GM12878 (cell line): ENCODE results near the gene TOPBP1. TPM values are rescaled to one million over a fixed set of nuclear protein-coding genes. Genes with fewer than 3 reads are reported as not detected.

Experiments
- BHLHE40 ChIP-seq, 2 experiments: fragments of 450-650 bp in 1 of 2; IDR thresholded peaks; 2 replicates each; pipeline ENCODE4 v1.6.1; 2011 to 2017; ENCODE audit warnings: low read depth in 2 of 2, borderline replicate concordance in 1 of 2, improper control_type of control experiment in 1 of 2, low read length in 1 of 2, mild to moderate bottlenecking in 1 of 2
- CREM ChIP-seq: IDR thresholded peaks from 2 replicates; pipeline ENCODE4 v1.6.1; 2014; ENCODE audit warnings: antibody characterized with exemption, low read depth
- ETV6 ChIP-seq, 2 experiments: fragments of 450-650 bp in 1 of 2; IDR thresholded peaks in 1 of 2; conservative IDR thresholded peaks in 1 of 2; 2 replicates each; pipeline ENCODE4 v1.6.1; 2014; ENCODE audit warnings: antibody characterized with exemption in 1 of 2, borderline replicate concordance in 1 of 2, low read depth in 1 of 2, mild to moderate bottlenecking in 1 of 2, moderate library complexity in 1 of 2
- EZH2 ChIP-seq: IDR thresholded peaks from 2 replicates; pipeline ENCODE4 v1.6.1; 2012; ENCODE audit warnings: low read depth, mild to moderate bottlenecking, control low read depth, inconsistent platforms, low read length, borderline replicate concordance; ENCODE audit not compliant: control insufficient read depth
- FOS ChIP-seq: IDR thresholded peaks from 3 replicates; pipeline ENCODE4 v1.6.1; 2011; ENCODE audit warnings: borderline replicate concordance; ENCODE audit not compliant: insufficient read length; ENCODE audit errors: extremely low read depth
- IKZF1 ChIP-seq: fragments of 450-650 bp; conservative IDR thresholded peaks from 2 replicates; pipeline ENCODE4 v1.6.1; 2017; ENCODE audit warnings: antibody characterized with exemption, mild to moderate bottlenecking
- MEF2B ChIP-seq: fragments of 450-650 bp; IDR thresholded peaks from 2 replicates; pipeline ENCODE4 v1.6.1; 2018; ENCODE audit warnings: mild to moderate bottlenecking, moderate library complexity; ENCODE audit not compliant: partially characterized antibody, poor library complexity, severe bottlenecking
- MYC ChIP-seq: IDR thresholded peaks from 2 replicates; pipeline ENCODE4 v1.6.1; 2011; ENCODE audit warnings: mild to moderate bottlenecking, low read length, moderate library complexity, inconsistent platforms; ENCODE audit not compliant: insufficient read depth, insufficient replicate concordance, insufficient read length, severe bottlenecking
- NBN ChIP-seq: fragments of 450-650 bp; IDR thresholded peaks from 2 replicates; pipeline ENCODE4 v1.6.1; 2016
- NR2C1 ChIP-seq: fragments of 450-650 bp; IDR thresholded peaks from 2 replicates; pipeline ENCODE4 v1.6.1; 2017; ENCODE audit warnings: antibody characterized with exemption, mild to moderate bottlenecking, moderate library complexity
- NR2F1 ChIP-seq: fragments of 450-650 bp; conservative IDR thresholded peaks from 2 replicates; pipeline ENCODE4 v1.6.1; 2017; ENCODE audit warnings: mild to moderate bottlenecking
- PML ChIP-seq: IDR thresholded peaks from 2 replicates; pipeline ENCODE4 v1.6.1; 2012; ENCODE audit warnings: low read length, inconsistent platforms
- RAD51 ChIP-seq: fragments of 450-650 bp; IDR thresholded peaks from 2 replicates; pipeline ENCODE4 v1.6.1; 2016; ENCODE audit warnings: moderate library complexity, mild to moderate bottlenecking, inconsistent platforms
- RB1 ChIP-seq: fragments of 450-650 bp; formaldehyde crosslinking; IDR thresholded peaks from 2 replicates; pipeline ENCODE4 v1.6.1; 2017; ENCODE audit warnings: mild to moderate bottlenecking, borderline replicate concordance
- RELA ChIP-seq: fragments of 450-650 bp; IDR thresholded peaks from 2 replicates; pipeline ENCODE4 v1.8.0; 2014; ENCODE audit warnings: borderline replicate concordance; ENCODE audit not compliant: partially characterized antibody
- SIX5 ChIP-seq: IDR thresholded peaks from 2 replicates; pipeline ENCODE4 v1.6.1; 2011; ENCODE audit warnings: mild to moderate bottlenecking, low read depth, low read length, moderate library complexity; ENCODE audit not compliant: severe bottlenecking
- SMARCA5 ChIP-seq: fragments of 450-650 bp; IDR thresholded peaks from 2 replicates; pipeline ENCODE4 v1.6.1; 2017; ENCODE audit warnings: mild to moderate bottlenecking
- SREBF1 ChIP-seq: IDR thresholded peaks from 2 replicates; pipeline ENCODE4 v1.6.1; 2012; ENCODE audit warnings: mild to moderate bottlenecking, low read length
- STAT3 ChIP-seq: IDR thresholded peaks from 2 replicates; pipeline ENCODE4 v1.6.1; 2011; ENCODE audit warnings: low read depth, low read length, improper control_type of control experiment
- ZNF207 ChIP-seq: fragments of 450-650 bp; IDR thresholded peaks from 2 replicates; pipeline ENCODE4 v1.6.1; 2014; ENCODE audit warnings: antibody characterized with exemption, mild to moderate bottlenecking, borderline replicate concordance
- ZNF217 ChIP-seq: fragments of 450-650 bp; IDR thresholded peaks from 2 replicates; pipeline ENCODE4 v1.6.1; 2017; ENCODE audit warnings: antibody characterized with exemption, mild to moderate bottlenecking
- polyA plus RNA-seq, 11 experiments: library from polyadenylated mRNA; depleted of rRNA in 4 of 11; unstranded in 6 of 11; stranded (reverse) in 5 of 11; fragments of >200 nt; fragmentation: Nextera tagmentation in 4 of 11; fragmentation: Illumina TruSeq in 1 of 11; extraction: Ambion mirVana in 4 of 11; extraction: Trizol in 1 of 11; gene quantifications; 1 replicate in 1 of 11; 2 replicates in 10 of 11; pipeline versions ENCODE4 v1.2.1 to v1.2.3, GENCODE V29; 2011 to 2016; ENCODE audit warnings: inconsistent platforms in 2 of 11, missing spikeins in 2 of 11, low read depth in 1 of 11
- total RNA-seq, 4 experiments: library from RNA; depleted of rRNA in 3 of 4; stranded (reverse); fragments of >200 nt in 3 of 4; fragmentation: Illumina TruSeq in 1 of 4; extraction: Trizol in 1 of 4; gene quantifications; 2 replicates each; pipeline versions ENCODE4 v1.2.1 to v1.2.3, GENCODE V29; 2013 to 2021
- TF ChIP-seq, protein P1 (sequence below): fragments of 450-650 bp; formaldehyde crosslinking; IDR thresholded peaks from 2 replicates; pipeline ENCODE4 v1.4.0; 2020; ENCODE audit warnings: mild to moderate bottlenecking, moderate library complexity
- TF ChIP-seq, protein P2 (sequence below): fragments of 450-650 bp; IDR thresholded peaks from 2 replicates; pipeline ENCODE4 v1.6.1; 2017; ENCODE audit warnings: mild to moderate bottlenecking, low read depth, inconsistent platforms; ENCODE audit not compliant: poor library complexity, severe bottlenecking
- TF ChIP-seq, protein P3 (sequence below): IDR thresholded peaks from 2 replicates; pipeline ENCODE4 v1.6.1; 2011; ENCODE audit warnings: borderline replicate concordance, low read depth, mild to moderate bottlenecking, moderate library complexity, low read length; ENCODE audit not compliant: insufficient read depth, poor library complexity, severe bottlenecking

Gene TOPBP1
- total and polyA plus RNA-seq, 10 of the 15 experiments (the other 5 are each of a cell fraction or from before 2014, with no cell fraction given), result 18.3 to 99.3 (median 61.5) TPM

DNA sequence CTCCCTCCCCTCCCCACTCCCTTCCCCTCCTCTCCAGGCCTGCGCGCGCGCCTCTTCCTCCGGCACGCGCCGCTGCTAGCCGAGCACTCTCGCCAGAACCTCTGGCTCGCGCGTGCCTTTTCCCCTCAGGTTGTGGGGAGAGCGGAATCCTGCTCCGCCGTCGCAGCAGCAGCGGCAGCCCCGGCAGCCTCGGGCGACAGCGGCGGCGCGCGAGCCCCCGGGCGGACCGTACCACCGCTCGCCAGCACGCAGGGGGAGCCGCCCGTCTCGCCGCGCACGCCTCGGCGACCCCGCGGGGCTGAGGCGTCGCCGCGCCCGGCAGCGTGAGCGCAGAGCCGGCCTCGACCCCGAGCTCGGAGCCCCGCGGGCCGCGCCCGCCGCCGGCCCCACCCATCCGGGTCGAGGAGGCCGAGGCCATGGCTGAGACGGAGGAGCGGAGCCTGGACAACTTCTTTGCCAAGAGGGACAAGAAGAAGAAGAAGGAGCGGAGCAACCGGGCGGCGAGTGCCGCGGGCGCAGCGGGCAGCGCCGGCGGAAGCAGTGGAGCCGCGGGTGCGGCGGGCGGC lies 88.0 kb downstream of the TOPBP1 start, which contains the start of gene CDV3 (continued):
- no peak for TF ChIP-seq EZH2
- peak; percentile 53 for TF ChIP-seq NR2C1
- TF ChIP-seq CREM, result no peak
- TF ChIP-seq, protein P1, sequence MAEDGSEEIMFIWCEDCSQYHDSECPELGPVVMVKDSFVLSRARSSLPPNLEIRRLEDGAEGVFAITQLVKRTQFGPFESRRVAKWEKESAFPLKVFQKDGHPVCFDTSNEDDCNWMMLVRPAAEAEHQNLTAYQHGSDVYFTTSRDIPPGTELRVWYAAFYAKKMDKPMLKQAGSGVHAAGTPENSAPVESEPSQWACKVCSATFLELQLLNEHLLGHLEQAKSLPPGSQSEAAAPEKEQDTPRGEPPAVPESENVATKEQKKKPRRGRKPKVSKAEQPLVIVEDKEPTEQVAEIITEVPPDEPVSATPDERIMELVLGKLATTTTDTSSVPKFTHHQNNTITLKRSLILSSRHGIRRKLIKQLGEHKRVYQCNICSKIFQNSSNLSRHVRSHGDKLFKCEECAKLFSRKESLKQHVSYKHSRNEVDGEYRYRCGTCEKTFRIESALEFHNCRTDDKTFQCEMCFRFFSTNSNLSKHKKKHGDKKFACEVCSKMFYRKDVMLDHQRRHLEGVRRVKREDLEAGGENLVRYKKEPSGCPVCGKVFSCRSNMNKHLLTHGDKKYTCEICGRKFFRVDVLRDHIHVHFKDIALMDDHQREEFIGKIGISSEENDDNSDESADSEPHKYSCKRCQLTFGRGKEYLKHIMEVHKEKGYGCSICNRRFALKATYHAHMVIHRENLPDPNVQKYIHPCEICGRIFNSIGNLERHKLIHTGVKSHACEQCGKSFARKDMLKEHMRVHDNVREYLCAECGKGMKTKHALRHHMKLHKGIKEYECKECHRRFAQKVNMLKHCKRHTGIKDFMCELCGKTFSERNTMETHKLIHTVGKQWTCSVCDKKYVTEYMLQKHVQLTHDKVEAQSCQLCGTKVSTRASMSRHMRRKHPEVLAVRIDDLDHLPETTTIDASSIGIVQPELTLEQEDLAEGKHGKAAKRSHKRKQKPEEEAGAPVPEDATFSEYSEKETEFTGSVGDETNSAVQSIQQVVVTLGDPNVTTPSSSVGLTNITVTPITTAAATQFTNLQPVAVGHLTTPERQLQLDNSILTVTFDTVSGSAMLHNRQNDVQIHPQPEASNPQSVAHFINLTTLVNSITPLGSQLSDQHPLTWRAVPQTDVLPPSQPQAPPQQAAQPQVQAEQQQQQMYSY (CRISPR knock-in tag), result no peak
- TF ChIP-seq MEF2B, result no peak
- TF ChIP-seq SREBF1, result no peak
- TF ChIP-seq IKZF1, result peak; percentile 68; the same call in 1 of the 2 replicates
- peak; percentile 51 for TF ChIP-seq NR2F1
- TF ChIP-seq RELA, result peak; percentile 51
- TF ChIP-seq FOS, result no peak
- TF ChIP-seq NBN, result no peak
- TF ChIP-seq STAT3, result no peak
- TF ChIP-seq RB1, result peak; percentile 66; the same call in 1 of the 2 replicates
- TF ChIP-seq ZNF217, result no peak
- TF ChIP-seq PML, result 0 out of 2 replicates have a peak, but pooled peaks have one; percentile 5
- TF ChIP-seq, protein P2, sequence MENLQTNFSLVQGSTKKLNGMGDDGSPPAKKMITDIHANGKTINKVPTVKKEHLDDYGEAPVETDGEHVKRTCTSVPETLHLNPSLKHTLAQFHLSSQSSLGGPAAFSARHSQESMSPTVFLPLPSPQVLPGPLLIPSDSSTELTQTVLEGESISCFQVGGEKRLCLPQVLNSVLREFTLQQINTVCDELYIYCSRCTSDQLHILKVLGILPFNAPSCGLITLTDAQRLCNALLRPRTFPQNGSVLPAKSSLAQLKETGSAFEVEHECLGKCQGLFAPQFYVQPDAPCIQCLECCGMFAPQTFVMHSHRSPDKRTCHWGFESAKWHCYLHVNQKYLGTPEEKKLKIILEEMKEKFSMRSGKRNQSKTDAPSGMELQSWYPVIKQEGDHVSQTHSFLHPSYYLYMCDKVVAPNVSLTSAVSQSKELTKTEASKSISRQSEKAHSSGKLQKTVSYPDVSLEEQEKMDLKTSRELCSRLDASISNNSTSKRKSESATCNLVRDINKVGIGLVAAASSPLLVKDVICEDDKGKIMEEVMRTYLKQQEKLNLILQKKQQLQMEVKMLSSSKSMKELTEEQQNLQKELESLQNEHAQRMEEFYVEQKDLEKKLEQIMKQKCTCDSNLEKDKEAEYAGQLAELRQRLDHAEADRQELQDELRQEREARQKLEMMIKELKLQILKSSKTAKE, result no peak
- no peak for TF ChIP-seq MYC
- no peak for TF ChIP-seq RAD51
- TF ChIP-seq, protein P3, sequence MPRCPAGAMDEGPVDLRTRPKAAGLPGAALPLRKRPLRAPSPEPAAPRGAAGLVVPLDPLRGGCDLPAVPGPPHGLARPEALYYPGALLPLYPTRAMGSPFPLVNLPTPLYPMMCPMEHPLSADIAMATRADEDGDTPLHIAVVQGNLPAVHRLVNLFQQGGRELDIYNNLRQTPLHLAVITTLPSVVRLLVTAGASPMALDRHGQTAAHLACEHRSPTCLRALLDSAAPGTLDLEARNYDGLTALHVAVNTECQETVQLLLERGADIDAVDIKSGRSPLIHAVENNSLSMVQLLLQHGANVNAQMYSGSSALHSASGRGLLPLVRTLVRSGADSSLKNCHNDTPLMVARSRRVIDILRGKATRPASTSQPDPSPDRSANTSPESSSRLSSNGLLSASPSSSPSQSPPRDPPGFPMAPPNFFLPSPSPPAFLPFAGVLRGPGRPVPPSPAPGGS, result peak; percentile 24
- peak; percentile 89 to 98 for TF ChIP-seq BHLHE40 (IDR thresholded peaks at IDR 0.05; ENCODE audit: borderline replicate concordance in 1 of 2, low read depth in 2 of 2, low read length in 1 of 2)
- no peak for TF ChIP-seq SIX5
- no peak for TF ChIP-seq ETV6 (conservative IDR thresholded peaks at IDR 0.05 in 1 of 2, IDR thresholded peaks at IDR 0.05 in 1 of 2; ENCODE audit: borderline replicate concordance in 1 of 2, low read depth in 1 of 2)
- peak; percentile 79 for TF ChIP-seq SMARCA5
- peak; percentile 49; the same call in 1 of the 2 replicates for TF ChIP-seq ZNF207
